Heart left ventricle (tissue), 16 donors: ENCODE measurements around the gene KRT2. TPM values are rescaled to one million over a fixed set of nuclear protein-coding genes. Genes with fewer than 3 reads are reported as not detected.

Experiments
- ATAC-seq, 4 donors: fragments of 200-7000 bp; cut with Tn5 transposase; one replicate each; pipeline ENCODE4 v1.9.1; 2020 to 2022; ENCODE audit warnings: moderate library complexity in 4 of 4, mild to moderate bottlenecking in 3 of 4, moderate number of reproducible peaks in 1 of 4
- DNase-seq, 5 donors: peaks; one replicate each; pipeline ENCODE4 v3.0.0-alpha.2; 2020
- H3K27ac ChIP-seq, 12 donors: fragments of 200-600 bp; sonication (generic) in 4 of 12; one replicate each; pipeline versions ENCODE4 v1.5.0 to v1.8.0; 2016 to 2022; ENCODE audit warnings: mild to moderate bottlenecking in 2 of 12
- H3K27me3 ChIP-seq, 9 donors: fragments of 200-600 bp; sonication (generic) in 2 of 9; one replicate each; pipeline versions ENCODE4 v1.5.1 to v1.8.0; 2016 to 2022; ENCODE audit warnings: mild to moderate bottlenecking in 3 of 9
- H3K36me3 ChIP-seq, 9 donors: fragments of 200-600 bp; sonication (generic) in 2 of 9; one replicate each; pipeline versions ENCODE4 v1.5.0 to v1.8.0; 2018 to 2022; ENCODE audit warnings: mild to moderate bottlenecking in 2 of 9
- H3K4me1 ChIP-seq, 12 donors: fragments of 200-600 bp; sonication (generic) in 4 of 12; one replicate each; pipeline versions ENCODE4 v1.5.0 to v1.8.0; 2016 to 2022; ENCODE audit warnings: mild to moderate bottlenecking in 3 of 12
- H3K4me3 ChIP-seq, 12 donors: fragments of 200-600 bp; sonication (generic) in 4 of 12; one replicate each; pipeline versions ENCODE4 v1.5.0 to v1.8.0; 2017 to 2022; ENCODE audit warnings: mild to moderate bottlenecking in 9 of 12, moderate library complexity in 4 of 12
- H3K9me3 ChIP-seq, 12 donors: fragments of 200-600 bp; sonication (generic) in 4 of 12; one replicate each; pipeline versions ENCODE4 v1.5.0 to v1.8.0; 2016 to 2022; ENCODE audit warnings: mild to moderate bottlenecking in 1 of 12
- POLR2A ChIP-seq, 2 donors: fragments of 450-650 bp; IDR thresholded peaks; one replicate each; pipeline ENCODE4 v1.6.1; 2017; ENCODE audit warnings: antibody characterized with exemption in 2 of 2, mild to moderate bottlenecking in 2 of 2, moderate library complexity in 2 of 2
- WGBS, 4 donors: extraction: QIAGEN DNeasy Blood & Tissue Kit in 2 of 4; methylation state at CpG; one replicate each; pipeline versions ENCODE4 v1.1.5 to v1.1.7; 2013 to 2018; 5-methylcytosine and 5-hydroxymethylcytosine counted together
- intact Hi-C, 10 donors: fragments of 100-400 bp; cut with DNase I; formaldehyde crosslinking; loops; one replicate each; pipeline versions ENCODE4 v1.11.1 to v1.14.2; 2022
- polyA plus RNA-seq, 2 donors: library from polyadenylated mRNA; stranded (reverse); fragments of 200-250 nt; gene quantifications; one replicate each; pipeline ENCODE4 v1.2.3, GENCODE V29; 2013
- total RNA-seq, 9 donors: library from RNA; depleted of rRNA in 2 of 9; stranded (reverse); fragments of >200 nt in 2 of 9; fragmentation: NEBNext Ultra II Directional in 3 of 9; extraction: Animal tissue kit (Norgen Biotek cat#: 25700) in 3 of 9; gene quantifications; one replicate each; pipeline versions ENCODE4 v1.1.0 to v1.2.4, GENCODE V29; 2016 to 2023
- TF ChIP-seq, protein P1 (sequence below), 12 donors: fragments of 200-600 bp; sonication (generic) in 4 of 12; IDR thresholded peaks; one replicate each; pipeline versions ENCODE4 v1.5.0 to v1.8.0; 2018 to 2022; ENCODE audit warnings: antibody characterized with exemption in 12 of 12, mild to moderate bottlenecking in 5 of 12
- donor health status: ischemic (EF 13 %, LVEDD 7.1; RV severe dilation, severe dysfunction).
- donor health status: healthy with polysubstance abuse.
- donor health status: DM: no; HTN: yes; CAD: no.
- donor health status: DM: no; HTN: no; CAD: no.
- donor health status: ischemic (EF 25% LVEDD 6.9; RV normal size, moderate dysfunction).
- donor health status: ischemic (EF 25% LVEDD 5.7; RV mildly dilated, moderate dysfunction).
- donor health status: healthy.
- donor health status: DM: yes; HTN: yes; CAD: no.
- donor health status: ischemic (EF 35%, LVEDD 5.7; RV mildly dilated, moderate dysfunction).
- donor health status: nonischemic (EF 11% LVEDD 7.7; RV severe dilation, severe dysfunction).
- donor health status: DM: yes; HTN: yes; CAD: no.
- donor health status: PGD.
- donor health status: ischemic (EF 29% LVEDD 5.4; RV normal size, mild dysfunction).
- donor health status: nonischemic (EF 23%, LVEDD 6.1; RV moderate dilation, normal function).

KRT2 gene
- total and polyA plus RNA-seq, 11 donors: not detected

DNA sequence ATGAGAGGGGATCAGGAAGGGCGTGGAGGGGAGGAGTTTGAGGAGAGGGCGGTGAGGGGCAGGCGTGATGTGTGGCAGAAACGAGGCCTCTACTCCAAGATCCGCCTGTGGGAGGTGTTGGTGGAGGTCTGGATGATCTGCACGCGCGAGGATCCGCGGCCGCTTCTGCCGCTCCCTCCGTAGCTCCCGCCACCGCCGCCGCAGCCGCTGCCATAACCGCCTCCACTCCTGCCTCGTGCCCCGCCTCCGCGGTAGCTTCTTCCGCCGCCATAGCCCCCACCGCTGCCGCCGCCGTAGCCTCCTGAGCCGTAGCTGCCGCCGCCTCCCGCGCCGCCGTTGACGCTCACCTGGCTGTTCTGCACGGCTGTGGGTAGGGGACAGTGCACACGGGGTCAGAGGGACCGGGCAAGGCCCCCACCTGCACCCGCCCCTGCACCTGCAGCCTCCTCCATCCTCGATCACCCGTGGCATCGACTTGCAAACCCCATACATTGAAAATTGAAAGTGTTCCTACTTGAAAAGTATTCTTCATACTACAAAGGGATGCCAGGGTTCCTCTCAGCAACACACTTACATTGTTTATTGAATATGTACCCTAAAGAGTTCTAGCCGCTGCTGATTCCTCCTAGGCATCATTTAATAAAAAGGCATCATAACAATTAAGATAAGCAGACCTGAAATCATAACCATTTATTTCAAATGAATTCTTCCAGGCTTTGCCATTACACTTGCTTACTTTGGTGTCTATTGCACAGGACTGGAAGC is 39.2 kb upstream of the KRT2 start:
- WGBS, 4 donors: 6 to 12% (median 8%) methylated on average over 33 to 45 of the region's 45 CpGs
- H3K36me3 ChIP-seq: no peaks in the 10 kb centered on the region

DNA sequence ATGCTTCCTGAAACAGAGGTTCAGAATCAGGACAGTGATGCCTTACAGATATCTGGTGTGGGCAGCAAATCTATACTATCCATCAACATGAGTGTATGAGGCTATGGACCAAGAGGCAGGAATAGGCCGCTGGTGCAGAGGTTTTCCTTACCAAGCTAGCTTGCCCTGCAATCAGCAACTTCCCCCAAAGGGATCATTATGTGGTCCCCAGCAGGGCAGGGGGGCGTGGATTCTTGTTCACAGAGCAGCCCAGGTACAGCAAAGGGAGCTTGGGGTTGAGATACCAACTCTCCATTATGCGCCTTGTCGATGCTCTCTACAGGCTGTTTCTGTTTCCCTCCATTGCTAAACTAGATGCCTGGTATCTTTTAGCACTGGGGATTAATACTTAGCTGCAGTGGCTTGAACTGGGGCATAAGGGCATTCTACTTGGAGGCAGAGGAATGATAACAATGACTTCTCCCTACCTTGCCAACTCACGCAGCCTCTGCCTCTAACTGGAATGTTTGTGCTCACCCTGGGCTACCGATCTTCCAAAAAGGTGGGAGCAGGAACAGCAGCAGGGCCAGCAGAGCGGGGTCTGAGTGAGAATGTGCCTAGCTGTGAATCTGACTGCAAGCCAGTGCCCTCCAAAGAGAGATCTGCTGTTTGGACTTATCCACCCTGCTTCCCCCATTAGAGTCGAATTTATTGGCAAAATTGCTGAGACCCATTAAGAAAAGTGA is 38.5 kb upstream of the KRT2 start:
- Histone ChIP-seq H3K27ac (no peak overlapping the region), H3K27me3 (peaks cover 9 to 73% (median 32%) of the 10 kb centered on the region in 9 donors), H3K9me3 (no peaks in the 10 kb centered on the region), H3K4me3 (peak overlapping the region in 8 of 12 donors; percentile 7 to 36 (median 28)), H3K4me1 (peaks cover 0 to 10% (median 4%) of the 10 kb centered on the region in 12 donors), H3K36me3 (no peaks in the 10 kb centered on the region)
- TF ChIP-seq, protein P1, sequence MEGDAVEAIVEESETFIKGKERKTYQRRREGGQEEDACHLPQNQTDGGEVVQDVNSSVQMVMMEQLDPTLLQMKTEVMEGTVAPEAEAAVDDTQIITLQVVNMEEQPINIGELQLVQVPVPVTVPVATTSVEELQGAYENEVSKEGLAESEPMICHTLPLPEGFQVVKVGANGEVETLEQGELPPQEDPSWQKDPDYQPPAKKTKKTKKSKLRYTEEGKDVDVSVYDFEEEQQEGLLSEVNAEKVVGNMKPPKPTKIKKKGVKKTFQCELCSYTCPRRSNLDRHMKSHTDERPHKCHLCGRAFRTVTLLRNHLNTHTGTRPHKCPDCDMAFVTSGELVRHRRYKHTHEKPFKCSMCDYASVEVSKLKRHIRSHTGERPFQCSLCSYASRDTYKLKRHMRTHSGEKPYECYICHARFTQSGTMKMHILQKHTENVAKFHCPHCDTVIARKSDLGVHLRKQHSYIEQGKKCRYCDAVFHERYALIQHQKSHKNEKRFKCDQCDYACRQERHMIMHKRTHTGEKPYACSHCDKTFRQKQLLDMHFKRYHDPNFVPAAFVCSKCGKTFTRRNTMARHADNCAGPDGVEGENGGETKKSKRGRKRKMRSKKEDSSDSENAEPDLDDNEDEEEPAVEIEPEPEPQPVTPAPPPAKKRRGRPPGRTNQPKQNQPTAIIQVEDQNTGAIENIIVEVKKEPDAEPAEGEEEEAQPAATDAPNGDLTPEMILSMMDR (IDR thresholded peaks at IDR 0.05): no peak
- no peak for TF ChIP-seq POLR2A (IDR thresholded peaks at IDR 0.05)
- no peak for DNase-seq
- ATAC-seq: no peak
- intact Hi-C loops: no loop called here
- whole genome bisulfite sequencing, 4 donors: 63 to 70% (median 66%) methylated on average over 8 of the region's 8 CpGs

More for the DNA sequence above, 39.2 kb upstream of the KRT2 start:
- peaks cover 9 to 69% (median 32%) of the 10 kb centered on the region in 9 donors for H3K27me3 ChIP-seq
- H3K4me3 ChIP-seq: peak overlapping the region in 10 of 12 donors; percentile 7 to 36 (median 26)
- intact Hi-C loops: no loop called here
- DNase-seq (no peak), ATAC-seq (peak in 2 of 4 donors; percentile 21 to 36)
- H3K4me1 ChIP-seq: peaks cover 0 to 10% (median 4%) of the 10 kb centered on the region in 12 donors
- no peak overlapping the region for H3K27ac ChIP-seq
- no peak for TF ChIP-seq POLR2A (IDR thresholded peaks at IDR 0.05)
- TF ChIP-seq, protein P1 (IDR thresholded peaks at IDR 0.05): no peak
- H3K9me3 ChIP-seq: no peaks in the 10 kb centered on the region

- DNase-seq (no peak), ATAC-seq (no peak)
- H3K4me1 ChIP-seq: peaks cover 0 to 10% (median 4%) of the 10 kb centered on the region in 12 donors
- no peaks in the 10 kb centered on the region for H3K36me3 ChIP-seq
- H3K4me3 ChIP-seq: no peak overlapping the region
- TF ChIP-seq, protein P1 (IDR thresholded peaks at IDR 0.05): no peak
- TF ChIP-seq POLR2A (IDR thresholded peaks at IDR 0.05): no peak
- 65 to 83% (median 73%) methylated on average over 1 of the region's 1 CpG for WGBS, 4 donors
- no peak overlapping the region for H3K27ac ChIP-seq
- H3K27me3 ChIP-seq: peaks cover 9 to 74% (median 32%) of the 10 kb centered on the region in 9 donors
- H3K9me3 ChIP-seq: no peaks in the 10 kb centered on the region
- intact Hi-C loops: no loop called here
Measured at GRCh38 chr12:52689936-52690335, 37.9 kb upstream of the KRT2 start.

- TF ChIP-seq, protein P1 (IDR thresholded peaks at IDR 0.05): no peak
- TF ChIP-seq POLR2A (IDR thresholded peaks at IDR 0.05): no peak
- H3K27me3 ChIP-seq: peaks cover 9 to 74% (median 32%) of the 10 kb centered on the region in 9 donors
Measured at GRCh38 chr12:52689239-52689638, 37.2 kb upstream of the KRT2 start.

More at GRCh38 chr12:52689239-52689638, 37.2 kb upstream of the KRT2 start:
- no peak overlapping the region for H3K27ac ChIP-seq
- no peaks in the 10 kb centered on the region for H3K36me3 ChIP-seq
- intact Hi-C loops: no loop called here
- H3K4me1 ChIP-seq: peaks cover 0 to 10% (median 4%) of the 10 kb centered on the region in 12 donors
- H3K9me3 ChIP-seq: no peaks in the 10 kb centered on the region
- no peak for ATAC-seq
- no peak for DNase-seq
- no peak overlapping the region for H3K4me3 ChIP-seq
